NCI-H1930 (cell line): ENCODE measurements around the gene ZBTB5.
"Not testable (repeated sequence)": the region's sequence is repeated elsewhere in the genome, so short reads cannot be mapped to it uniquely, and the experiment has no call there.

ENCODE experiments used
- DNase-seq, 2 experiments: peaks; one replicate each; lab custom pipeline; 2025; lab: John Stamatoyannopoulos, UW

Gene ZBTB5, protein sequence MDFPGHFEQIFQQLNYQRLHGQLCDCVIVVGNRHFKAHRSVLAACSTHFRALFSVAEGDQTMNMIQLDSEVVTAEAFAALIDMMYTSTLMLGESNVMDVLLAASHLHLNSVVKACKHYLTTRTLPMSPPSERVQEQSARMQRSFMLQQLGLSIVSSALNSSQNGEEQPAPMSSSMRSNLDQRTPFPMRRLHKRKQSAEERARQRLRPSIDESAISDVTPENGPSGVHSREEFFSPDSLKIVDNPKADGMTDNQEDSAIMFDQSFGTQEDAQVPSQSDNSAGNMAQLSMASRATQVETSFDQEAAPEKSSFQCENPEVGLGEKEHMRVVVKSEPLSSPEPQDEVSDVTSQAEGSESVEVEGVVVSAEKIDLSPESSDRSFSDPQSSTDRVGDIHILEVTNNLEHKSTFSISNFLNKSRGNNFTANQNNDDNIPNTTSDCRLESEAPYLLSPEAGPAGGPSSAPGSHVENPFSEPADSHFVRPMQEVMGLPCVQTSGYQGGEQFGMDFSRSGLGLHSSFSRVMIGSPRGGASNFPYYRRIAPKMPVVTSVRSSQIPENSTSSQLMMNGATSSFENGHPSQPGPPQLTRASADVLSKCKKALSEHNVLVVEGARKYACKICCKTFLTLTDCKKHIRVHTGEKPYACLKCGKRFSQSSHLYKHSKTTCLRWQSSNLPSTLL

DNA sequence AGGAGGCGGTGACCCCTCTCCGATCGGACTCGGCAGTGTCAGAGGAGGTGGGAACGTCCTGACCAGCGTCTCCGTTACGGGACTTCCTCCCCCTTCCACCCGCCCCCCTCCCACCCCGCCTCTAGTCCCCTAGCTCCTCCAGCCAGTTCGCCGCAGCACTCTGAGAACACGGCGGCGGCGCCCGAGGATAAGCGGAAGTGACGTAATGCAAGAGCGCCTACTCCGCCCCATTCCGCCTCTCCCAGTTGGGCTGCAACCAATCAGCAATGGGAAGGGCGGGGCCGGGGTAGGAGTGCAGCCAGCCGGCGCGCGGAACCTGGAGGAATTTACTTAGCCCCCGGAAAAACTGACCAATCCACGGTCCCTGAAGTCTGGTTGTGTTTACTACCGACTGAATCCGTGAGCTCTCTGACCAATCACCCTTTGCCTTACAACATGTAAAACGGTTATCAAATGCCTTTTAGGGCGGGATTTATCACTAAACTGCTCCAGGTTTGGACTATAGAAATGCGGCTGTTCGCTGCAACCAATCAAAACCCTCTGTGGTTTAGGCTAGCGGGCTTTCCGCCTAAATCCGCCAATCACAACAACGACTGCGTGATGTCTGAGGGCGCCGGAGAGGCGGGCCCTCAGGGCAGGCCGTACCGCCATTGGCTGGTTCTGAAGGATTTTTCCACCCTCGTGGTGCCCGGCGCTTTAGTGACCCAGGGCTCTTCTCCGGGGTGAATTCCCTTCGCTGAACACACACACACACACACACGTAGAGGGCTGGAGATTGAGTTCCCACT, at the start of gene ZBTB5:
Gene ZBTB5 (minus strand): TSS at position 202 of the 788 bp plus-strand sequence. CDS start 22,899 bp downstream, outside the sequence.
- peak; percentile 100 for DNase-seq

DNA sequence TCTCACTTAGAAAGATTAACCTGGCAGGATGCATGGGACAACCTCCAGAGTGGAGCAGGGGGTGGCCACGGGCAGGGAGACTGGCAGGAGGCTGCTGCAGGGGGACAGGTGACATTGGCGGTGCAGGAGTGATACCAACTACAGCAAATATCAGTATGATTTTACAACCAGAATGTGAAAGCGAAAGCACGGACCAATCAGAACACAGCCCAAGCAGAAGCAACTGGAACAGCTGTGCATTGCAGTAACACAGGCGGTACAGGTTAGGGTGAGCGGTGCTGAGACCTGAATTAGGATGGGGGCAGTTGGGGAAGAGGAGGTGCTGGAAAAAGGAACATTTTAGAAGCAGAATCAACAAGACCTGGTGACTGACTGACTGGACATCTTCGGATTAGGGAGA, 49.7 kb upstream of the ZBTB5 start:
- no peak for DNase-seq

DNA sequence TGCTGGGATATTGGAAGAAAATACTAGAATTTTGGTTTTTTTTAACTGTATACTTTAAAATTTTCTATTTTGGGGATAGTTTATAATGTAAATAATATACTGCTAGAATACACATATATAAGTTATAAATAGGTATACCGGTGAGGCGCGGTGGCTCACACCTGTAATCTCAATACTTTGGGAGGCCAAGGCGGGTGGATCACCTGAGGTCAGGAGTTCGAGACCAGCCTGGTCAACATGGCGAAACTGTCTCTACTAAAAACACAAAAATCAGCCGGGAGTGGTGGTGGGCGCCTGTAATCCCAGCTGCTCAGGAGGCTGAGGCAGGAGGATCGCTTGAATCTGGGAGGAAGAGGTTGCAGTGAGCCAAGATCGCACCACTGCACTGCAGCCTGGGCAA, 49.2 kb upstream of the ZBTB5 start:
- not testable (repeated sequence) for DNase-seq

DNA sequence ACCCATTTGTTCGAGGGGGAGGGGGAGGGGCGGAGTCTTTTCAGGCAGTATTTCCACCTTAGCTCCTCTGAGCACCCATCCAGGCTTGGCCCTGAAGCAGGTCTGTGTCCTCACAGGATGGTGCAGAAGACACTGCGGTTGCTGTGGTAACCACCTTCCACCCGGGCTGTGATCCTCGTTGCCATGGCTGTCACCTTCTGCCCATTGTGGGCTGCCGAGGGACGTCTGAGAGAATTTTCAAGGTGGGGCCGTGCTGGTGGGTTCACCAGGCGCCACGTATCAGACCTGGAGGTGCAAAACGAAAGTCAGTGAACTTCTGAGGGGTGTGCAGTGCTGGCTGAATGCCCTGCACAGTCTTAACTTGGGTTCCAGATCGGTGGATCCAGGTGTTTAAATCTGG, 47.2 kb upstream of the ZBTB5 start:
- DNase-seq = no peak

DNA sequence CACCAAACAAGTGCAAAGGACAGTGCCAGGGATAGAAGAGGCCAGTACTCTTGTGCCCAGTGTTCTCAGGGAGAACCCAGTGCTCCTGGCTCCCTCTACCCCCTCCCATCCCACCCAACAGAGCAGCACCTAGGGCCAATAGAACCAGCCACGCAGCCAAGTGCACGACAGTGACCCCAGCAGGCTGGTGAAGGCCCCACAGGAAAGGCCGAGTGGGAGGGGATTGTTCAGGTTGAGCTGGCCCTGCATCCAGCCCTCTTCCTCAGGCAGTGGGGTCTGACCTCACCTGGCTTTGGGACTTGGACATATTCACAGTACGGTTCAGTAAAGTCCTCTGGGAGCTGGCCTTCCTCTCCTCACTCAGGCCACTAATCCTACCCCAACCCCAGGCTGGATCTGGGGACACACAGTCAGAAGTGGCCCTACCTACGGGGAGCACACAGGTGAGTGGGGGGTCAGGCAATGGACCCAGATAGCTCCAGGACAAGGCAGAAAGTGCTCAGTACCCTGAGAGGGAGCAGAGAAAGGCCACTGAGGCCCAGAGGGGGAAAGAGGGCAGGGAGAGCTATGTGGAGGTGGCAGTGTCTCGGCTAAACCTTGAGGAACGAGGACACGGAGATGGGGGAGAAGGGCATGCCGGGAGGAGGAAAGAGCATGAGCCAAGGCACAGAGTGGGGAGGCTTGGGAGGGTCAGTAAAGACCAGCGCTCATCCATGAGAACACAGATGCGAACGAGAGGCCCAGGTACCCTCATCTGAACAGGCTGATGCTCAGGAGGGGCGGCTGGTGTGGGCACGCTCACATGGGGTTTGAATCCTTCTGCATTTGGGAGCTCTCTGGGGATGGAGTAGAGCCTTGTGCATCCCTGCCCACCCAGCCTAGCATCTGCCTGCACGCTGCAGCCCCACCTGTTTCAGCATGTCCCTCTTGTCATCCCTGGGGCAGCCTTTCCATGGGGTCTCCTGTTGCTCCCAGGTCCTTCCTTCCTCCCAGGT, 46.1 kb upstream of the ZBTB5 start:
- peak; percentile 10 for DNase-seq

DNA sequence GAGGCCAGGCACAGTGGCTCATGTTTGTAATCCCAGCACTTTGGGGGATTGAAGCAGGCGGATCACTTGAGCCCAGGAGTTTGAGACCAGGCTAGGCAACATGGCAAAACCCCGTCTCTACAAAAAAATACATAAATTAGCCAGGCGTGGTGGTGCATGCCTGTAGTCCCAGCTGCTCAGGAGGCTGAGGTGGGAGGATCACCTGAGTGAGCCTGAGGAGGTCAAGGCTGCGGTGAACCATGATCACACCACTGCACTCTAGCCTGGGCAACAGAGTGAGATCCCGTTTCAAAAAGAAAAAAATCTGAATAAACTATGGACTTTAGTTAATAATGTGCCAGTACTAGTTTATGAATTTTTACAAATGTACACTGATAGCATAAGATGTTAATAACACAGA, 44.8 kb upstream of the ZBTB5 start:
- DNase-seq = not testable (repeated sequence)

DNA sequence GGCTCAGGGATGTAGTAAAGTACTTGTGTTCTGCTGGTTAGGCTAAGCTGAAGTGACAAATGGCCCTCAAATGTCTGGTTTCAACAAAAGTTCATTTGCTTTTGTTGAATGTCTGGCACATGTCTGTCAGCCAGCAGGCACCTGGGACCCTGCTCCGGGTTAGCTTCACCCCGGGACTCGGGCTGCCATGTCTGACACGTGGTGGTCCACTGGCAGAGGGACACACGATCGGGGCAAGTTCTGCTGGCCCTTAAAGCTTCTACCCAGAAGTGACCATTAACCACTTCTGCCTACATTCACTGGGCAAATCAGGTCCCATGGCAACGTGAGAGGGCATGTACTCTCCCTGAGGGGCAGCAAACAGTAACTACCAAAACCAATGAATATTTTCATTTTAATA, 44.3 kb upstream of the ZBTB5 start:
- no peak for DNase-seq

DNA sequence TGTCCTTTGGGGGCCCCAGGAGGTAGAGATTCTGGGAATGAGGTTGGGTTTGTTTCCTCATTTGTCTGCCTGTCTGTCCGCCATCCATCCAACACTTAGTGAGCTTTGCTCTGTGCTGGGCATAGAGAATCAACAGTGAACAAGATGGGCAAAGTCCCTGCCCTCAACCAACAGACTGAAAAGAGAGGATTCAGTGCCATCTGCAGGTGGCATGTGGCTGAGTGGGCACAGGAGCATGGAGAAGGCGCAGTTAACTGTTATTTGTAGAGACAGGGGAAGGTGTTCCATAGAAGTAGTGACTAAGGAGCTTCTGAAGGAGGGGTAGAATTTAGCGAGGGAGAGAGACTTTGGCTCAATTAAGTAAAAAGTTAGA, 43.6 kb upstream of the ZBTB5 start:
- DNase-seq = no peak

DNA sequence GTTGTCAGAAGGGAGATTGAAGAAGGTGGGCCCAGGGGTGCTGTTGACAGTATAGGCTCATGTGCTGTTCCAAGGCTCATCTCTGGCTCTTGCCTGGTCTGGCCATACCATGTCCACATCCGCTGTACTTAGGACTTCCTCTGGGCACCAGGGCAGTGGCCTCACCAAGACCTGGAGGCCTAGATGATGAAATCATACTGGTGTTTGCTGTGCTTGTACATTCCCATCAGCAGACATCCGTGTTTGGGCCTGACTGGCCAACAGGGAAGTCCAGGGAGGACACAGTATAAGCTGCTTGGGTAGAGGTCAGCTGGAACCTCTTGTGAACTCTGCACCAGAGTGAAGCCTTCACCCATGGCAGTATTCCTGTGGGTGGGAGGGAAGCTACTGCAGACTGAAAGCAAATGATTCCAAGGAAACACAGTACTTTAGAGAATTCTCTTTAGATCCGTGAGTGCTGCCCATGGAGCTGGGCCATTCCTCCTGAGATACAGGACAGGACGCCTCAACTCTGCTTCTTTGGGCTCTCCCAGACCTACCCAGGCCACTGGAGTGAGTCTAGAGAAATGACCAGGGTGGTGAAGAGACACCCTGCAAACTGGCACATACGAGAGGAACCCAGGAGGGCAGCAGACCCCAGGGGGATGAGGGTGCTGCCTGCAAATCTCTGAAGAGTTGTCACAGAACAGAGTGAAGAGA, 43.0 kb upstream of the ZBTB5 start:
- no peak for DNase-seq

DNA sequence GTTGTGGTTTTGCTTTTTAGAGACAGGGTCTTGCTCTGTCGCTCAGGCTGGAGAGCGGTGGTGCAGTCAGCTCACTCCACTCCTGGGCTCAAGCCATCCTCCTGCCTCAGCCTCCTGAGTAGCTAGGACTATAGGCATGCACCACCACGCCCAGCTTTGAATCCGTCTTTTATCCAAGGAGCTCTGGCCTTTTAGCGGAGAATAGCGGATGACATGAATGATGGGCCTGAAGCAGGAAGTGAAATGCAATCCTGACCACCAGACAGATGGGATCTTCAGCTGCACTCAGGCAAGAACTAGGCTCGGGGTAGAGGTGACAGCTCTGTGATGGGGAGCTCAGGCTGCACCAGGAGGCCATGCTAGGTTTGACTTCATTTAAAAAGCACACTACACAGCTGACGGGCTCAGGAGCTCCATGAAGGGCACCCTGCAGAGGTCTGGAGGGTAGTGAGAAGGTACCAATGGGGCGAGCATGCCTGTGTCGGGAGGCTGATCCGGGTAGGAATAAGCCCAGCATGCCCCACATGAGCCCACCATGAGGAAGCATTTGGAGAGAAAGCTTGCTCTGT, 42.4 kb upstream of the ZBTB5 start:
- no peak for DNase-seq

DNA sequence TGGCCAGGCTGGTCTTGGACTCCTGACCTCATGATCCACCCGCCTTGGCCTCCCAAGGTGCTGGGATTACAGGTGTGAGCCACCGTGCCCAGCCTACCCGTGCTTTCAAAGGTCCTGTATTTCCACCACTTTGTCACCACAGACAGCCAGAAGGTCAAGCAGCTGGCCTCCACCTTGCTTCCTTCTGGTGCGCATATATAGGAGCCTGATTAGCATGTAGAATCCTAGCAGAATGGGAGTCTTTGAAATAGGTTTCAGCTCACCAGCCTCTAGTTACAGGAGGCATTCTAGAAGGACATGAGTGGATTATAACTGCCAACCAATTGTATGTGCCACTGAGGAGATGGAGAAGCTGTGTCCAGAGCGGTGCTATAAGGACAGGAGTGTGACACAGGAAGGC, 39.4 kb upstream of the ZBTB5 start:
- no peak for DNase-seq

DNA sequence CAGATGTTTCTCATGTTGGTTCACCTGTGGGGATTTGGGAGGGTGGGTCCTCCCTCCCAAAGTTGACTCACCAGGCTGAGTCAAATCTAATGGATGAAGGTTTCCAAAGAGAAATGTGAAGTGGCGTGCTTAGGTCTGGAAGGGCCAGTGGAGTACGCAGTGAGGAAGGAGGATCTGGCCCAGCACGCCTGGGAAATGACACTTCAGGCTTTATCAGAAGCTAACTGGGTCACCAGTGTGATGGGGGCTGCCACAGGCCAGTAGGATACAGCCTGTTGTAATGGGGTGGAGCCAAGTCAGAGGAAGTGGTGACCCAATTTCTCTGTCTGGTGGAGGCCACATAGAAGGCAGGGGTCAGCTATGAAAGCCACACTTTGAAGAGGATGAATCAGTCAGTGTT, 38.5 kb upstream of the ZBTB5 start:
- no peak for DNase-seq

DNA sequence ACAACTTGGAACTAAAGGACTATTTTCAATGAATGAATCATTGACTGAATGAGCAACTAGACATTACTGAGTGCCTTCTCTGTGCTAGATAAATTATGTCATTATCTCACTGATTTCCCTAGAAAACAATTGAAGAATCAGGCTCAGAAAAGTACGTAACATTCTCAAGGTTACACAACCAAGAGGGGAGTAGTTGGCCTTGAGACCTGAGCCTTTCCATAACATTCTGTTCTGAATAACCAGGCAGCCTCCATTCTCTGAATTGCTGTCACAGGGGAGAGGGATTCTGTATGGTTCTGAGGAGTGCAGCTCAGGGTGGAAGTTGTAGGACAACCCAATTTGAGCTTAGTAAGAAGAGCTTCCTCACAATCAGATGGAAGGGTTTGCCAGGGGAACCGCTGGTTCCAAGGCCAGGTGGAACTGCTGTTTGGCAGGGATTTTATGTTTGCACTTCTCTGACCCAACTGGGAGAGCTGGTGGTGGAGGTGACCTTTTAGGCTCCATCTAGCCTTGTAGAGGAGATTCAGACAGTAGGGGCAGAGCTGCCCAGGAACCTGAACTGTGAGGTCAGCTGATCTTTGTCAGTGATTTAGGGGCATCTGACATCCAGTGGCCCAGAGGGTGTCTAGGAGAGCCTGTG, 36.8 kb upstream of the ZBTB5 start:
- no peak for DNase-seq

DNA sequence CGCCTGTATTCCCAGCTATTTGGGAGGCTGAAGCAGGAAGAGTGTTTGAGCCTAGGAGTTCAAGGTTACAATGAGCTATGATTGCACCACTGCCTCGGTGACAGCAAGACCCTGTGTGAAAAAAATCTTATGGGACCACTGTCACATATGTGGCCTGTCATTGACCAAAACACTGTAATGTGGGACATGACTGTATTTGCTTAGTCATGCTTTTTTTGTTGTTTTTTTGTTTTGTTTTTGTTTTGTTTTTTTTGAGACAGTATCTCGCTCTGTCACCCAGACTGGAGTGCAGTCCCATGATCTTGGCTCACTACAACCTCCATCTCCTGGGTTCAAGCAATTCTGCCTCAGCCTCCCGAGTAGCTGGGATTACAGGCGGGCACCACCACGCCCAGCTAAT, 34.0 kb upstream of the ZBTB5 start:
- DNase-seq = no peak

DNA sequence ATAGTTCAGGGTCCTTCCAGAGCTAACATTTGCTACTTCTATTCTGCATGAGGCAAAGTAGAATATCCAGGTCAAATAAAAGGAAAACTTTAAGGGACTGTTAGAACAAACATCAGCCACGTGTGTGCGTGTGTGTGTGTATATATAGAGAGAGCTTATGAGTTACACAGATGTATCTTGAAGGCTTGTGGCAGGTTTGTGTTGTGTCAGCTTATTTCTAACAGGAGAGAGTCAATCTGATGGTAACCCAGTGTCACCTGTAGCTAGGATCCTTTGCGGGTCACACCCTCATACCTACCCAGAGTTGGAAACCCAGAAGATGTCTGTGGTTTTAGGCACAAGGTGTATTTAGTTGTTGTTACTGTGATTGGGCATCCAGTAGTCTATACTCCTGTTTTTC, 33.2 kb upstream of the ZBTB5 start:
- no peak for DNase-seq

DNA sequence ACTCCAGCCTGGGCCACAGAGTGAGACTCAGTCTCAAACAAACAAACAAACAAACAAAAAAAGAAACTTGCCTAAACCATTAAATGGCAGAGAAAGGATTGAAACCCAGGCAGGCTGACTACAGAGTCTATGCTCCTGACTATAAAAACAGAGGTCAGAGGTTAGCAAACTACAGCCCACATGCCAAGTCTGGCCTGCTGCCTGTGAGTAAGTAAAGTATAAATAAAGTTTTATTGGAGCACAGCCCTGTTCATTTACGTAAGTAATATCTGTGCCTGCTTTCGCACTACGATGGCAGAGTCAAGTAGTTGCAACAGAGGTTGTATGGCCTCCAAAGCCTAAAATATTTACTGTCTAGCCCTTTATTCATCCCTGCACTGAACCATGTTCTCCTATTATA, 32.1 kb upstream of the ZBTB5 start:
- DNase-seq = no peak

DNA sequence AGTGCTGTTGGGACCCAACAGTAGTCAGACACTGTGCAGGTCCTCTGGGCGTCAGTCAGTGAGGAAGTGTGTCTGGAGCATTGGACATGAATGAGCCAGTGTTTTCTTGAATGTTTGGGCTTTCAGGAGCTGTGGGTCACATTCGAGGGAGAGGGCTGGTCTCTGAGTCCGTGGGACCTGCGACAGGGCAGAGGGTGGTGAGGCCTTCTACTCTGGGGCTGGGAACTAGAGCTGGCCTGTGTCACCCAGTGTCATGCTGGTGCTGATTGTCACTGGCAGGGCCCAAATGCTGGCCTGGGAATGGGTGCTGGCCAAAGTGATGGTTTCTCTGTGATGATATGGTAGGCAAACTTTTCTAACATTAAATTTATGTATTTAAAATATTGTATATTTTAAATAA, 30.8 kb upstream of the ZBTB5 start:
- no peak for DNase-seq

DNA sequence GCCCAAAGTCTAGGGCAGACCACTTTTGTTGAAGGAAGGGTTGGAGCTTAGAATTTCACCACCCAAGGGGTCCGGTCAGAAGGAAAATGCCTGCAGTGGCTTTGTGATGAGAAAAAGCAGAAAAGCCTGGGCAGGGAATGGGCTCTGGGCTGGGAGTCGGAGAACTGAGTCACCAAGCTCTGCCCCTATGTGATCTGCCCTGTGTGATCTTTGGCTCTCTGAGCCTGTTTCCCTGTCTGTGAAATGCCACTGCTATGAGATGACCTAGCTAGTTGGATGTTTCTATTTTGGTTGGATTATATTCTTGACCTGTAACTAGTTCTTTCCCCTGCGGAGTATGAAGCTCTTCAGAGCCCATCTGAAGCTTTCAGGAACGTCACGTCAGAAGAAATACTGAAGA, 30.3 kb upstream of the ZBTB5 start:
- DNase-seq = no peak

DNA sequence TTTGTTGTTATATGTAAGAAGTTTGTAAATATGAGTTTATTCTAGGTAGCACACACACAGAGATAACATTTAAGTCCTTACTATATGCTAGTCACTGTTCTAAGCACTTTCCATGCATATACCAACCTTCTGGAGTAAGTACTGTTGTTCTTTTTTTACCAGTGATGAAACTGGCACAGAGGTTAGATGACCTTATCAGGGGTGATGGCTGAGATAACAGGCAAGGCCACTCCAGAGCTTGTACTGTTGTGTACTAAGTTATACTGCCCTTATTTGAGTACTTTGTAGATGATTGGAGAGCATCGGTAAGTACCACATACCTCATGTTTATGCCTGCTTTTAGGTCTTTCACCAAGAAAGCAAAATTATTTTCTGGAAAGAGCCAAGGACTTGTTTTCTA, 26.7 kb upstream of the ZBTB5 start:
- DNase-seq = no peak
